OCI-LY7 (cell line): ENCODE results near the gene FERMT2. TPM values are rescaled to one million over a fixed set of nuclear protein-coding genes. Genes with fewer than 3 reads are reported as not detected.

Experiments
- BruUV-seq: library from RNA; stranded (reverse); fragments of 400-500 nt; replicated peaks from 2 replicates; lab custom pipeline; 2021; lab: Mats Ljungman, UMichigan
- CTCF ChIA-PET: fragments of 300-600 bp; sonication (Branson Sonifier 250); formaldehyde crosslinking; loops from one replicate; lab custom pipeline; 2022; ENCODE audit warnings: antibody characterized with exemption; ENCODE audit not compliant: unreplicated experiment; lab: Charles Lee
- POLR2A ChIA-PET: fragments of 300-600 bp; sonication (Branson Sonifier 250); formaldehyde crosslinking; loops from one replicate; lab custom pipeline; 2022; ENCODE audit warnings: antibody characterized with exemption; lab: Charles Lee
- DNase-seq: peaks from one replicate; pipeline ENCODE4 v3.0.0-alpha.2; 2015; ENCODE audit warnings: low spot score
- H2AFZ ChIP-seq: fragments of 200-600 bp; sonication (generic), shearing (Covaris generic); 2 replicates; pipeline ENCODE4 v1.6.1; 2014; ENCODE audit warnings: mild to moderate bottlenecking, antibody characterized with exemption, low read length, moderate library complexity
- H3K27ac ChIP-seq: fragments of 200-600 bp; sonication (generic); 2 replicates; pipeline ENCODE4 v1.5.1; 2014; ENCODE audit warnings: mixed run types, low read depth, mild to moderate bottlenecking, moderate library complexity, low read length, inconsistent platforms; ENCODE audit not compliant: poor library complexity, severe bottlenecking
- H3K36me3 ChIP-seq: fragments of 200-600 bp; sonication (generic); 2 replicates; pipeline ENCODE4 v1.6.1; 2014; ENCODE audit warnings: mild to moderate bottlenecking, antibody characterized with exemption, low read length, moderate library complexity, mixed read lengths; ENCODE audit not compliant: insufficient read depth
- H3K4me1 ChIP-seq: fragments of 200-600 bp; sonication (generic); 2 replicates; pipeline ENCODE4 v1.5.1; 2014; ENCODE audit warnings: mild to moderate bottlenecking, low read length; ENCODE audit not compliant: insufficient read depth, poor library complexity, severe bottlenecking
- H3K4me2 ChIP-seq: fragments of 200-600 bp; sonication (generic); 2 replicates; pipeline ENCODE4 v1.6.1; 2014; ENCODE audit warnings: mild to moderate bottlenecking, low read length
- H3K4me3 ChIP-seq: fragments of 200-600 bp; sonication (generic); 2 replicates; pipeline ENCODE4 v1.5.1; 2014; ENCODE audit warnings: mild to moderate bottlenecking, low read depth, low read length; ENCODE audit not compliant: poor library complexity, severe bottlenecking
- H3K79me2 ChIP-seq: fragments of 200-600 bp; sonication (generic); 2 replicates; pipeline ENCODE4 v1.6.1; 2016; ENCODE audit warnings: low read depth, mild to moderate bottlenecking, low read length, moderate library complexity, mixed read lengths; ENCODE audit not compliant: insufficient read depth
- H3K9me2 ChIP-seq: fragments of 200-600 bp; sonication (generic); 2 replicates; pipeline ENCODE4 v1.6.1; 2016; ENCODE audit warnings: mild to moderate bottlenecking, low read length, mixed read lengths; ENCODE audit not compliant: insufficient read depth
- H3K9me3 ChIP-seq: fragments of 200-600 bp; sonication (generic); 2 replicates; pipeline ENCODE4 v1.6.1; 2014; ENCODE audit warnings: mild to moderate bottlenecking, mixed run types, low read length, mixed read lengths
- H4K20me1 ChIP-seq: fragments of 200-600 bp; sonication (generic); 2 replicates; pipeline ENCODE4 v1.6.1; 2014; ENCODE audit warnings: mild to moderate bottlenecking, antibody characterized with exemption, low read length, moderate library complexity, mixed read lengths; ENCODE audit not compliant: insufficient read depth
- EZH2phosphoT487 ChIP-seq: fragments of 200-600 bp; sonication (generic); IDR thresholded peaks from 2 replicates; pipeline ENCODE4 v1.6.1; 2018; ENCODE audit warnings: low read depth, borderline replicate concordance, mild to moderate bottlenecking, mixed run types, antibody characterized with exemption, low read length, moderate library complexity, mixed read lengths
- intact Hi-C: fragments of 100-400 bp; cut with micrococcal nuclease; formaldehyde crosslinking; loops from one replicate; pipeline ENCODE4 v1.10.0; 2022; ENCODE audit not compliant: unreplicated experiment
- total RNA-seq, 2 experiments: library from RNA; depleted of rRNA in 1 of 2; stranded (reverse); fragments of >200 nt in 1 of 2; shearing (Covaris generic) in 1 of 2; gene quantifications; 2 replicates each; pipeline ENCODE4 v1.2.3, GENCODE V29; 2014 to 2022
- TF ChIP-seq, protein P1 (sequence below): fragments of 200-600 bp; sonication (generic); conservative IDR thresholded peaks from 2 replicates; pipeline ENCODE4 v1.5.1; 2014; ENCODE audit warnings: mild to moderate bottlenecking, antibody characterized with exemption, low read length, moderate library complexity, mixed read lengths

FERMT2 gene
- total RNA-seq, 2 experiments from 2014 or later, result not detected

DNA sequence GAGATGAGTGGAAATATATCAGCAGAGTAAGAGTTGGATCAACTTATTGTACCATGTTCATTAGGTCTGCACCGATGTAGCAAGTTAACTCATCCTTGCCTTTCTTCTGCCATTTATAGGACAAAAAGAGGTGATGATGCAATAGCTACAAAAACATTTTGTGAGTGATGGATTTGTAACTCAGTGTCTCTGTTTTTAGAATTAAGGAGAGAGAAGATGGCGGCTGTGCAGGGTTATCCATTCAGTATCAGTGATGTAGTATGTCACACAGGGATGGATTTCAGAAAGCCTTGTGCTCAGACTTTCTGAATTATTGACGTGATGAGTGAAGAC, 97.4 kb downstream of the FERMT2 start:
- Histone ChIP-seq H3K27ac (no peak overlapping the region), H3K4me2 (no peak overlapping the region), H2AFZ (no peak overlapping the region), H3K36me3 (no peaks in the 10 kb centered on the region), H3K79me2 (no peaks in the 10 kb centered on the region), H3K4me1 (no peaks in the 10 kb centered on the region), H3K9me3 (no peaks in the 10 kb centered on the region), H3K9me2 (no peaks in the 10 kb centered on the region), H3K4me3 (no peak overlapping the region), H4K20me1 (no peaks in the 10 kb centered on the region)
- intact Hi-C loops, result no loop called here
- CTCF ChIA-PET, result interaction anchor here (1.0 kb wide), 1 partner anchor 42 kb away, joined by 5 read pairs; no protein-coding TSS in a partner anchor
- TF ChIP-seq, protein P1, sequence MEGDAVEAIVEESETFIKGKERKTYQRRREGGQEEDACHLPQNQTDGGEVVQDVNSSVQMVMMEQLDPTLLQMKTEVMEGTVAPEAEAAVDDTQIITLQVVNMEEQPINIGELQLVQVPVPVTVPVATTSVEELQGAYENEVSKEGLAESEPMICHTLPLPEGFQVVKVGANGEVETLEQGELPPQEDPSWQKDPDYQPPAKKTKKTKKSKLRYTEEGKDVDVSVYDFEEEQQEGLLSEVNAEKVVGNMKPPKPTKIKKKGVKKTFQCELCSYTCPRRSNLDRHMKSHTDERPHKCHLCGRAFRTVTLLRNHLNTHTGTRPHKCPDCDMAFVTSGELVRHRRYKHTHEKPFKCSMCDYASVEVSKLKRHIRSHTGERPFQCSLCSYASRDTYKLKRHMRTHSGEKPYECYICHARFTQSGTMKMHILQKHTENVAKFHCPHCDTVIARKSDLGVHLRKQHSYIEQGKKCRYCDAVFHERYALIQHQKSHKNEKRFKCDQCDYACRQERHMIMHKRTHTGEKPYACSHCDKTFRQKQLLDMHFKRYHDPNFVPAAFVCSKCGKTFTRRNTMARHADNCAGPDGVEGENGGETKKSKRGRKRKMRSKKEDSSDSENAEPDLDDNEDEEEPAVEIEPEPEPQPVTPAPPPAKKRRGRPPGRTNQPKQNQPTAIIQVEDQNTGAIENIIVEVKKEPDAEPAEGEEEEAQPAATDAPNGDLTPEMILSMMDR, result no peak
- TF ChIP-seq EZH2phosphoT487, result no peak
- POLR2A ChIA-PET, result interaction anchor here (0.6 to 1.2 kb wide), 3 partner anchors 12 to 19 kb away, joined by 3 to 5 read pairs (median 4); no protein-coding TSS in a partner anchor
- BruUV-seq, result no TSS peak
- no peak for DNase-seq

DNA sequence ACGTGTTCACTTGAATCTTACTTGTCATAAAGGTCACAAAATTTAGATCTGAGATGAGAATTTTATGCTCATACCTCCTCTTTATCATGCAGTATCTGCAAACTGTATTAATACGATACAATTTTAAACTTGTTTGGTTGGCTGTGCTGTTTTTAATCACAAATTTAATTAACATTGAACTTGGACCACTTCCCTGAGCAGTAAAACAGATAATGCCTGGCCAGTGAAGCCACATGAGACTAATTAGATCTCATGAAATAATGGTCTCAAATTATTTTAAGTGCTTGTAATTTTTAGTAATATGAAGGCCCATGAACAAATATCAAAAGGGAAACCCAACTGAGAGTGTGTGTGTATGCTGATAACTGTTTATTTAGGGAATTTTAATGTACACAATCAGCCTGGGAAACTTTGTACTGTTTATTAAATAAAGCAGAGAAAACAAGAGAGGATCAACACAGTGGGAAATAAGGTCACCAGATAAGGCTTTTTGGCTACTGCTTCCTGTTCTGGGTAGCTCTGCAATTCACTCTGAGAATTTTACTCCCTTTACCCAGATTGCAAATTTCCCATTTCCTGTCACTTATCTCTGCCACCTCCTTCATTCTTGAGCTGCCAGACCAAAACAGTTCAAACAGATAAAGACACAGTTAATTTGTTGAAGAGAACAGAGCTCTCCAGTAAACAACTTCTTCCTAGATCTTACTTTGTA, 97.9 kb downstream of the FERMT2 start:
- ChIA-PET CTCF (interaction anchor here (1.0 kb wide), 1 partner anchor 42 kb away, joined by 5 read pairs; no protein-coding TSS in a partner anchor), POLR2A (interaction anchor here (0.6 to 1.2 kb wide), 3 partner anchors 13 to 18 kb away, joined by 3 to 5 read pairs (median 4); no protein-coding TSS in a partner anchor)
- Histone ChIP-seq H3K9me3 (no peaks in the 10 kb centered on the region), H2AFZ (no peak overlapping the region), H3K4me2 (no peak overlapping the region), H3K27ac (no peak overlapping the region), H4K20me1 (no peaks in the 10 kb centered on the region), H3K9me2 (no peaks in the 10 kb centered on the region), H3K79me2 (no peaks in the 10 kb centered on the region), H3K4me3 (no peak overlapping the region), H3K36me3 (no peaks in the 10 kb centered on the region), H3K4me1 (no peaks in the 10 kb centered on the region)
- DNase-seq, result no peak
- no TSS peak for BruUV-seq
- TF ChIP-seq EZH2phosphoT487, result no peak
- TF ChIP-seq, protein P1, result no peak
- intact Hi-C loops, result no loop called here

DNA sequence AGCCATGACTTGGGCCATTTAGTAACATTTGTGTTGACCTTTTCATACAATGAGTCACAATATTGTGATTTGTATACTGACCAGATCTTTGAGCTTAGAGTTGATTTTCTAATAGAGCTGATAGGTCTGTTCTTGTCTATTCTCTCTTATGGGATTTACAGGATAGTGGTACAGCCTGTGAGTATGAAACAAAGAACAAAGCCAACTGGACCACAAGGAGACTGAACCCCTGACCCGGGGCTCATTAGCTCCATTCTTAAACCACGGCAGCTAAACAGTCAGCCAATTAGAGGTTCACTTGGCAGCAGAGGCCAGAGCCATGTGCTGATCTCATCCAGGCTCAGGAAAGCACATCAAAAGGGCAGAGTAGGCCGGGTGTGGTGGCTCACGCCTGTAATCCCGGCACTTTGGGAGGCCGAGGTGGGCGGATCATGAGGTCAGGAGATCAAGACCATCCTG, 100.4 kb downstream of the FERMT2 start:
- no TSS peak for BruUV-seq
- H3K9me2 ChIP-seq, result no peaks in the 10 kb centered on the region
- no peaks in the 10 kb centered on the region for H3K4me1 ChIP-seq
- no peaks in the 10 kb centered on the region for H4K20me1 ChIP-seq
- intact Hi-C loops, result no loop called here
- no peaks in the 10 kb centered on the region for H3K9me3 ChIP-seq
- H2AFZ ChIP-seq, result no peak overlapping the region
- no peaks in the 10 kb centered on the region for H3K36me3 ChIP-seq
- DNase-seq, result no peak
- no peak overlapping the region for H3K4me3 ChIP-seq
- H3K27ac ChIP-seq, result no peak overlapping the region
- H3K4me2 ChIP-seq, result no peak overlapping the region
- ChIA-PET CTCF (no interaction called here), POLR2A (interaction anchor here (0.5 to 0.6 kb wide), 2 partner anchors 12 to 42 kb away, joined by 3 read pairs; no protein-coding TSS in a partner anchor)
- TF ChIP-seq, protein P1, result no peak
- TF ChIP-seq EZH2phosphoT487, result no peak
- no peaks in the 10 kb centered on the region for H3K79me2 ChIP-seq
